ENCODE measurements around the gene WDFY4.

WDFY4 gene

DNA sequence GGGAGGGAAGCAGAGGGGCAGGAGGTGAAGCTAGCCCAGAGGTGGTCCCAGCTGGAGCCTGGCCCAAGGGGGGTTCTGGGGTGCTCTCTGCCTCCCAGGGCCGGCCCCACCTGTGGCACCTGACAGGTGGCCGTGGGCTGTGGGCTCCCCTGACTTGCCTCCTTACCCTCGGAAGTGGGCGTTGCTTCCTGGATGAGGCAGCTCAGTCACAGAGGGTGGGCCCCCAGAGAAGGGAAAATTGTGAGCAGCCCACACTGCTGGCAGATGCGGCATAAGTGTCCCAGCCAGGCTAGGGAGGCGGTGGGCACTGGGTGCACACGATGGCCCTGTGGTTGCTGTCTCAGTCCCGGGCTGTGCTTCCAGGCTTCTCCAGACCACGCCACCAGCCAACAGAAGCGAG is 136.0 kb downstream of the WDFY4 start:
- Histone ChIP-seq H3K27ac (no peak overlapping the region), H3K4me3 (no peak overlapping the region), H3K27me3 (no peaks in the 10 kb centered on the region), H3K36me3 (no peaks in the 10 kb centered on the region), H3K4me1 (no peaks in the 10 kb centered on the region), H3K9me3 (no peaks in the 10 kb centered on the region)
- intact Hi-C loops (cut with DNase I; ENCODE audit: low total_unique reads), result no loop called here
- DNase-seq, result no peak
- TF ChIP-seq, protein P1, sequence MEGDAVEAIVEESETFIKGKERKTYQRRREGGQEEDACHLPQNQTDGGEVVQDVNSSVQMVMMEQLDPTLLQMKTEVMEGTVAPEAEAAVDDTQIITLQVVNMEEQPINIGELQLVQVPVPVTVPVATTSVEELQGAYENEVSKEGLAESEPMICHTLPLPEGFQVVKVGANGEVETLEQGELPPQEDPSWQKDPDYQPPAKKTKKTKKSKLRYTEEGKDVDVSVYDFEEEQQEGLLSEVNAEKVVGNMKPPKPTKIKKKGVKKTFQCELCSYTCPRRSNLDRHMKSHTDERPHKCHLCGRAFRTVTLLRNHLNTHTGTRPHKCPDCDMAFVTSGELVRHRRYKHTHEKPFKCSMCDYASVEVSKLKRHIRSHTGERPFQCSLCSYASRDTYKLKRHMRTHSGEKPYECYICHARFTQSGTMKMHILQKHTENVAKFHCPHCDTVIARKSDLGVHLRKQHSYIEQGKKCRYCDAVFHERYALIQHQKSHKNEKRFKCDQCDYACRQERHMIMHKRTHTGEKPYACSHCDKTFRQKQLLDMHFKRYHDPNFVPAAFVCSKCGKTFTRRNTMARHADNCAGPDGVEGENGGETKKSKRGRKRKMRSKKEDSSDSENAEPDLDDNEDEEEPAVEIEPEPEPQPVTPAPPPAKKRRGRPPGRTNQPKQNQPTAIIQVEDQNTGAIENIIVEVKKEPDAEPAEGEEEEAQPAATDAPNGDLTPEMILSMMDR (IDR thresholded peaks at IDR 0.05), result no peak

DNA sequence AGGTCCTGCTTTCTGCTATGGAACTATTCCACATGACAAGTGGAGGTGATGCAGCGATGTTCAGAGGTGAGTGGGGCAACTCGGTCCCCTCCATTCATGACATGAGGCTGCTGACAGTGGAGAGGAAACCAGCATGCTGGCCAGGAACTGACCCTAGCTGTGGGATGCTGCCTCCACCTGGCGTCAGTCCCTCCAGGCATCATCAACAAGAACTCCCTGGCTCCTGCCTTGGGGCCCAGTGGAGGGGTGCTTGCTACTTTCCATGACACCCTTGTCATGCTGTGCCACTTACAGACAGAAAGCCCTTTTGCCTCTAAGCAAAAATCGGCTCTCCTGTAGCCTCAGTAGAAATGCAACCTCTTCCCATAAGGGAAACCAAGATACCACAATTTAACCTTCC is 136.4 kb downstream of the WDFY4 start:
- H3K4me3 ChIP-seq, result no peak overlapping the region
- no peak for DNase-seq
- no peaks in the 10 kb centered on the region for H3K27me3 ChIP-seq
- no peaks in the 10 kb centered on the region for H3K4me1 ChIP-seq
- TF ChIP-seq, protein P1 (IDR thresholded peaks at IDR 0.05), result no peak
- no peak overlapping the region for H3K27ac ChIP-seq
- intact Hi-C loops (cut with DNase I; ENCODE audit: low total_unique reads), result no loop called here
- no peaks in the 10 kb centered on the region for H3K36me3 ChIP-seq
- no peaks in the 10 kb centered on the region for H3K9me3 ChIP-seq

DNA sequence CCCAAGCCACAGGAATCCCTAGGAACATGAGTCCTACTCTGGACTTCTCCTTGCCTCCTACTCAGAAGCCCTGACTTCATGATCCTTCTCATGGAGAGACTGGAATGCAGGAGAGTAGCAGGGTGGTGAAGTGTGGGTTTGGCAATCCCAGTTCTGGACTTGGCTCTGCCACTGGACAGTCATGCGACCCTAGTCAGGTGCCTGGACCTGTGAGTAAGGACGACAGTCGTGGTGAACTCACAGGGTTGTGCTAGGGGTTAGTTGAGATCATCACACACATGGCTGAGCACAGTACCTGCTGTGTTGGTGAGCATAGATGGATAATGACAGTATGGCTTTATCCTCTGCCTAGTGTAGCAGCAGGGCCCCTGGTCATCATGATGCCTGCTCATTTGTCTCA is 137.0 kb downstream of the WDFY4 start:
- Histone ChIP-seq H3K9me3 (no peaks in the 10 kb centered on the region), H3K4me1 (no peaks in the 10 kb centered on the region), H3K4me3 (no peak overlapping the region), H3K27ac (no peak overlapping the region), H3K36me3 (no peaks in the 10 kb centered on the region), H3K27me3 (no peaks in the 10 kb centered on the region)
- intact Hi-C loops (cut with DNase I; ENCODE audit: low total_unique reads), result no loop called here
- no peak for DNase-seq
- TF ChIP-seq, protein P1 (IDR thresholded peaks at IDR 0.05), result no peak

DNA sequence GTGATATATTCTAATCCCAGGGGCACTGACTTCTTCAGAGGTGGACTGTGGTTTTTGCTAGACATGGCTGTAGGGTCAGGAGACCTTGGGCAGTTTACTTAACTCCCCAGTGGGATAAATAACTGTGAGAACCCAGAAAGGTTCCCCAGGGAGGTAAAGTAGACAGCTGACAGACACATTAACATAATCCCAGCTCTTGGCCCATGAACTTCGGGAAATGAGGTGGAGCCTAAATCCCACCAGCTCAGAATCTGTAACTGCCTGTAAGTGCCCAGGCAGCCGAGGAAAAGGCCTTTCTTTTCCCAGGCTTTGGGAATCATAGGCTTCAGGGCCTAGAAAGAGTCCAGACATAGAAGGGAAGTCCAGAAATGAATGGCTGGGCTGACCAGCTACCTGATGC is 149.0 kb downstream of the WDFY4 start:
- intact Hi-C loops (cut with DNase I; ENCODE audit: low total_unique reads), result no loop called here
- Histone ChIP-seq H3K4me1 (no peaks in the 10 kb centered on the region), H3K9me3 (no peaks in the 10 kb centered on the region), H3K36me3 (no peaks in the 10 kb centered on the region), H3K4me3 (no peak overlapping the region), H3K27ac (no peak overlapping the region), H3K27me3 (no peaks in the 10 kb centered on the region)
- DNase-seq, result no peak
- TF ChIP-seq, protein P1 (IDR thresholded peaks at IDR 0.05), result no peak

DNA sequence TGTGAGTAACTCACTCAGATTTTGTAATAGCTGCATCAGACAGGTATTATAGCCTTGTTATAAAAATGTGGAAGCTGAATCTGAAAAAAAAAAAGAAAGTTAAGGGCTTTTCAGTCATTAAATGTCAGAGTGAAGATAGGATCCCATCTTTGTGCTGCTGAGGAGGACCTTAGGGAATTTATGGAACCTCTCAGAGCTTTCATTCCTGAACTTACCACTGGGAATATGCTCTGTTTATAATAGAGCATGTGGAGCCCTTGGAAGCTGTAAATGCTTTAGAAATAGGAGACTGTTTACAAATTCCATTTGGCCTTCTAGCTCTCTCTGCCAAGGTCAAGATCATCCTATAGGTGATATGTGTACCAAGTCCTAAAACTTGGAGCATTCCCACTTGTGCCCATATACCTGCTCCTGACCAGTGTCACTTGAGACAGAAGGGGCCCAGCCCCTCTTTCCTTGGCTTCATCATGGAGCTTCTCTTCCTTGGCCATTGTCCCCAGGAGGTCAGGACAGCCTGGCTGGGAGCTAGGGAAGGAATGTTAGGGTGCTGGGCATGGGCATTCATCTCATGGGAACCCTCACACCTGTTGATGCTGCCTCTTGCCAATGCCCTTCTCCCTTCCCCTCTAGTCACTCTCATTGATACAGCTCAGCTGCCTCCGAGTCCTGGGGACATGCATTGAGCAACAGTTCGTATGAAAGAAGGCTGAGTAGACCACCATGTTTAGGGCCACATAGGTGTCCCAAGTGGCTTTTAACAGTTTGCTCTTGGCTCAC is 149.7 kb downstream of the WDFY4 start:
- H3K4me1 ChIP-seq, result no peaks in the 10 kb centered on the region
- no peak overlapping the region for H3K27ac ChIP-seq
- intact Hi-C loops (cut with DNase I; ENCODE audit: low total_unique reads), result no loop called here
- no peaks in the 10 kb centered on the region for H3K9me3 ChIP-seq
- H3K27me3 ChIP-seq, result no peaks in the 10 kb centered on the region
- no peak for DNase-seq
- H3K4me3 ChIP-seq, result no peak overlapping the region
- TF ChIP-seq, protein P1 (IDR thresholded peaks at IDR 0.05), result no peak
- no peaks in the 10 kb centered on the region for H3K36me3 ChIP-seq
